VCaP (cell line): ENCODE data around the gene MAPK14.
"Not testable (repeated sequence)": the region's sequence is repeated elsewhere in the genome, so short reads cannot be mapped to it uniquely, and the experiment has no call there.

Source experiments
- H3K27ac ChIP-seq: fragments of 450-650 bp; 2 replicates; pipeline ENCODE4 v1.5.1; 2017
- CTCF ChIP-seq: fragments of 450-650 bp; conservative IDR thresholded peaks from 2 replicates; pipeline ENCODE4 v1.5.1; 2017; ENCODE audit warnings: mild to moderate bottlenecking, moderate library complexity

MAPK14 gene

GRCh38 chr6:36120539-36120938 lies 92.9 kb downstream of the MAPK14 start:
- TF ChIP-seq CTCF = no peak
- H3K27ac ChIP-seq = peak overlapping the region; percentile 82

GRCh38 chr6:36120979-36121786 lies 93.6 kb downstream of the MAPK14 start:
- no peak for TF ChIP-seq CTCF
- peak overlapping the region; percentile 82 for H3K27ac ChIP-seq

GRCh38 chr6:36121787-36122494 lies 94.3 kb downstream of the MAPK14 start:
- H3K27ac ChIP-seq = peak overlapping the region; percentile 82
- TF ChIP-seq CTCF = no peak

- peak overlapping the region; percentile 82; the same call in 1 of the 2 replicates for H3K27ac ChIP-seq
- TF ChIP-seq CTCF = no peak
These were observed 95.1 kb downstream of the MAPK14 start for GRCh38 chr6:36122495-36123269.

- H3K27ac ChIP-seq = no peak overlapping the region
- peak; percentile 73 for TF ChIP-seq CTCF
These were observed 95.9 kb downstream of the MAPK14 start for GRCh38 chr6:36123270-36124139.

GRCh38 chr6:36124346-36124745 lies 96.7 kb downstream of the MAPK14 start:
- H3K27ac ChIP-seq = not testable (repeated sequence)

GRCh38 chr6:36124881-36125280 lies 97.3 kb downstream of the MAPK14 start:
- H3K27ac ChIP-seq = no peak overlapping the region
- TF ChIP-seq CTCF = no peak
